SH-SY5Y (cell line): Measurements from ENCODE around the gene NAALADL2.

Source experiments
- GATA2 ChIP-seq: IDR thresholded peaks from 2 replicates; pipeline ENCODE4 v1.6.1; 2011; ENCODE audit warnings: mild to moderate bottlenecking, low read depth, low read length
- GATA3 ChIP-seq: IDR thresholded peaks from 2 replicates; pipeline ENCODE4 v1.6.1; 2011; ENCODE audit warnings: low read depth, mild to moderate bottlenecking, low read length, moderate library complexity

DNA sequence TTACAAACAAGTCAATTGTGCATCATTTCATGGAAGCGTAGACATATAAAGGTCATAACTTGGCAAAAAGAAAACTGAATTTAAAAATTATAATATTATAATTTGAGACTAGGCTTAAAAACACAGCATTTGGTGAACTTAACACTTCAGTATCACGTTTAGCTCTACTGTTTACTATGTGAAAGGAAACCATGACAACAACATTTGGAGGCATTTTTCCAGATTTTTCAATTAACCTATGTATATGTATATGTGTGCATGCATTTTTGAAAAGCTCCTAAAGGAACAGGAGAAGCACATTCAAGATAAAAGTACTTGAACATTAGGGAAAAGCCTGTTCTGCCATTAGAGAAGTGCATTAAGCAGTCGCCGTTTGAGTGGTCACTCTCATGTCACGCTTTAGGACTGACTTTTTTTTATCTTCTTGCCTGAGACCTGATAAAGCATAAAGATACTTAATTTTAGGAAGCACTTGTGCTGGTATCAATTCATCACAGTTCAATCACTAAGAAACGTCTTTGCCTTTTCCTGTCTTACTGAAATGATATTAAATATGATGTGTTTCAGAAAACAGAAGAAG lies 156.0 kb downstream of the NAALADL2 start:
- TF ChIP-seq GATA3 (no peak), GATA2 (no peak)
